AG09319 (cell line): ENCODE measurements around the gene GALNT16.

ENCODE experiments used
- DNase-seq: peaks from one replicate; pipeline ENCODE4 v3.0.0-alpha.2; 2010; ENCODE audit warnings: low read depth; ENCODE audit errors: extremely low read depth
- CTCF ChIP-seq: IDR thresholded peaks from 2 replicates; pipeline ENCODE4 v1.5.1; 2011; ENCODE audit warnings: low read depth, mild to moderate bottlenecking, inconsistent platforms, low read length, moderate library complexity

The GALNT16 gene

GRCh38 chr14:69342928-69343525, 83.1 kb downstream of the GALNT16 start:
- DNase-seq: no peak
- no peak for TF ChIP-seq CTCF

DNA sequence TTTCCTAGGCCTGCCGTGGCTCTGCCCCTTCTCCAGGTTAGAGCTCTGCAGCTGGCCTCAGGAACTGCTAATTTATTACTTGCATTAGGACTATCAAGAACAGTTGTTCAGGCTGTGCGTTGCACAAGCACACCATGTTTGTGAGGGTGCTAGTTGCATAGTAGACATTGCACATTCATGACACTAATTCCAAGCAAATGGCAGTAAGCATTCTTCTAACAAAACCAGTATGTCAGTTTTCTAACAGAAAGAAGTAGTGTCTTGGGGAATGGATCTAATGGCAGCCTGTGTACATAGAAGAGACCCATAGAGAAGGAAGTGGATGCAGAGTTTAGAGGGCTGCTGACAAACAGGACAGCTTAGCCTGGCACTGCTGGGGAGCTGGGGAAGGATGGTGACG, 84.2 kb downstream of the GALNT16 start:
- DNase-seq: no peak
- TF ChIP-seq CTCF: no peak

- no peak for DNase-seq
- no peak for TF ChIP-seq CTCF
Measured at GRCh38 chr14:69345402-69345801, 85.4 kb downstream of the GALNT16 start.

DNA sequence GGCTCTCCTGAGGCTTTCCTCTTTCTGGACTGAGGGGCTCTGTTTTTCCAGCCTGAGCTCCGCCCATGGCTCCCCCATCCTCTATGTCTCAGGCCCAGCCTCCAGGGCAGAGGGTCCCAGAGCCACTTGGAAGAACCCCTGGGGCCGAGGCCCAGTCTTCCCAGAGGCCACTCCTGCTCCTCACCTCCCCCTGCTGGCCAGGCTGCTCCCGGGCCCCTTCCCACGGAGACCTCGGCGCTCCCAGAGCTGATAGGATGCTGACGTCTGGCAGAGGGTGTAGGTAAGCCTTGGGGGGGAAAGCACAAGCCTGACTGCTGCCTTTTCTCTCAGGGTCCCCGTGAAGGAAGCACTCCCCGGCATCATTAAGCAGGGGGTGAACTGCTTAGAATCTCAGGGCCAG, 86.8 kb downstream of the GALNT16 start:
- no peak for DNase-seq
- TF ChIP-seq CTCF: peak; percentile 73

- no peak for DNase-seq
- no peak for TF ChIP-seq CTCF
Measured at GRCh38 chr14:69349091-69349777, 89.3 kb downstream of the GALNT16 start.

DNA sequence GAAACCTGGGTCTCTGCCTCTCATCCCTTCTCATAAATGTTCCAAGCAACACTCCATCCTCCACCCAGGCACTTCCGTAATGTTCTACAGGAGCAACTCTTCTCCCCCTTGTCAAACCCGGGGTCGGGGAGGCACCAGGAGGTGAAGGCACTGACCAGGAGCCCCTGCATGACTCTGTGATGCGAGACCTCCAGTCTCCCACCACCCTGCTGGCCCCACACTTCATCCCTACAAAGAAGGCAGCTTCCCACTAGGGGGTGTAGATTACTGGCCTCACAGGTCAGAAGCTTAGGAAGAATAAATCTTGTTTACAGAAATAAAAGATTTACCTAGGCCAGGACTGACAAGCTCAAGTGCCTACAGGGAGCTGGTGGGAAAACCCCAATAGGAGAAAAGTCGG, 90.9 kb downstream of the GALNT16 start:
- TF ChIP-seq CTCF: no peak
- no peak for DNase-seq

DNA sequence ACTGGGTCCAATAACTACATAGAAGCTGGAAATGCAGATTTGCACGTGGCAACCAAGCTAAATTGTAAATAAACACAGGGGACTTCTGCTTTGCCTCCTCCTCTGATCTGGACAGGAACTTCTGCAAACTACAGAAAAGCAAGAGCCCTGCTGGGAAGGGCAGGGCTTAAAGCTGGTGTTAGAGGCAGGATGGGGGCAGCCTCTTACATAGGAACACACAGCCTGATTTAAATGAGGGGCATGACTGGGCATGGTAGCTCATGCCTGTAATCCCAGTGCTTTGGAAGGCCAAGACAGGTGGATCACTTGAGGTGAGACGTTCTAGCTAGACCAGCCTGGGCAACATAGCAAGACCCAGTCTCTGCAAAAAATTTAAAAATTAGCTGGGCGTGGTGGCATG, 91.4 kb downstream of the GALNT16 start:
- TF ChIP-seq CTCF: no peak
- DNase-seq: no peak
